Heart left ventricle (tissue), 16 donors: ENCODE data around the gene TIMELESS. TPM values are rescaled to one million over a fixed set of nuclear protein-coding genes. Genes with fewer than 3 reads are reported as not detected.

Experiments used
- ATAC-seq, 4 donors: fragments of 200-7000 bp; cut with Tn5 transposase; one replicate each; pipeline ENCODE4 v1.9.1; 2020 to 2022; ENCODE audit warnings: moderate library complexity in 4 of 4, mild to moderate bottlenecking in 3 of 4, moderate number of reproducible peaks in 1 of 4
- DNase-seq, 5 donors: peaks; one replicate each; pipeline ENCODE4 v3.0.0-alpha.2; 2020
- H3K27ac ChIP-seq, 12 donors: fragments of 200-600 bp; sonication (generic) in 4 of 12; one replicate each; pipeline versions ENCODE4 v1.5.0 to v1.8.0; 2016 to 2022; ENCODE audit warnings: mild to moderate bottlenecking in 2 of 12
- H3K27me3 ChIP-seq, 9 donors: fragments of 200-600 bp; sonication (generic) in 2 of 9; one replicate each; pipeline versions ENCODE4 v1.5.1 to v1.8.0; 2016 to 2022; ENCODE audit warnings: mild to moderate bottlenecking in 3 of 9
- H3K36me3 ChIP-seq, 9 donors: fragments of 200-600 bp; sonication (generic) in 2 of 9; one replicate each; pipeline versions ENCODE4 v1.5.0 to v1.8.0; 2018 to 2022; ENCODE audit warnings: mild to moderate bottlenecking in 2 of 9
- H3K4me1 ChIP-seq, 12 donors: fragments of 200-600 bp; sonication (generic) in 4 of 12; one replicate each; pipeline versions ENCODE4 v1.5.0 to v1.8.0; 2016 to 2022; ENCODE audit warnings: mild to moderate bottlenecking in 3 of 12
- H3K4me3 ChIP-seq, 12 donors: fragments of 200-600 bp; sonication (generic) in 4 of 12; one replicate each; pipeline versions ENCODE4 v1.5.0 to v1.8.0; 2017 to 2022; ENCODE audit warnings: mild to moderate bottlenecking in 9 of 12, moderate library complexity in 4 of 12
- H3K9me3 ChIP-seq, 12 donors: fragments of 200-600 bp; sonication (generic) in 4 of 12; one replicate each; pipeline versions ENCODE4 v1.5.0 to v1.8.0; 2016 to 2022; ENCODE audit warnings: mild to moderate bottlenecking in 1 of 12
- CTCF ChIP-seq, 12 donors: fragments of 200-600 bp; sonication (generic) in 4 of 12; IDR thresholded peaks; one replicate each; pipeline versions ENCODE4 v1.5.0 to v1.8.0; 2018 to 2022; ENCODE audit warnings: antibody characterized with exemption in 12 of 12, mild to moderate bottlenecking in 5 of 12
- POLR2A ChIP-seq, 2 donors: fragments of 450-650 bp; IDR thresholded peaks; one replicate each; pipeline ENCODE4 v1.6.1; 2017; ENCODE audit warnings: antibody characterized with exemption in 2 of 2, mild to moderate bottlenecking in 2 of 2, moderate library complexity in 2 of 2
- WGBS, 4 donors: extraction: QIAGEN DNeasy Blood & Tissue Kit in 2 of 4; methylation state at CpG; one replicate each; pipeline versions ENCODE4 v1.1.5 to v1.1.7; 2013 to 2018; 5-methylcytosine and 5-hydroxymethylcytosine counted together
- intact Hi-C, 10 donors: fragments of 100-400 bp; cut with DNase I; formaldehyde crosslinking; loops; one replicate each; pipeline versions ENCODE4 v1.11.1 to v1.14.2; 2022
- polyA plus RNA-seq, 2 donors: library from polyadenylated mRNA; stranded (reverse); fragments of 200-250 nt; gene quantifications; one replicate each; pipeline ENCODE4 v1.2.3, GENCODE V29; 2013
- total RNA-seq, 9 donors: library from RNA; depleted of rRNA in 2 of 9; stranded (reverse); fragments of >200 nt in 2 of 9; fragmentation: NEBNext Ultra II Directional in 3 of 9; extraction: Animal tissue kit (Norgen Biotek cat#: 25700) in 3 of 9; gene quantifications; one replicate each; pipeline versions ENCODE4 v1.1.0 to v1.2.4, GENCODE V29; 2016 to 2023
- donor health status: ischemic (EF 13 %, LVEDD 7.1; RV severe dilation, severe dysfunction).
- donor health status: healthy with polysubstance abuse.
- donor health status: DM: no; HTN: yes; CAD: no.
- donor health status: DM: no; HTN: no; CAD: no.
- donor health status: ischemic (EF 25% LVEDD 6.9; RV normal size, moderate dysfunction).
- donor health status: ischemic (EF 25% LVEDD 5.7; RV mildly dilated, moderate dysfunction).
- donor health status: healthy.
- donor health status: DM: yes; HTN: yes; CAD: no.
- donor health status: ischemic (EF 35%, LVEDD 5.7; RV mildly dilated, moderate dysfunction).
- donor health status: nonischemic (EF 11% LVEDD 7.7; RV severe dilation, severe dysfunction).
- donor health status: DM: yes; HTN: yes; CAD: no.
- donor health status: PGD.
- donor health status: ischemic (EF 29% LVEDD 5.4; RV normal size, mild dysfunction).
- donor health status: nonischemic (EF 23%, LVEDD 6.1; RV moderate dilation, normal function).

TIMELESS gene
- total and polyA plus RNA-seq, 11 donors = 1.1 to 7.3 (median 2.4) TPM

- TF ChIP-seq POLR2A (IDR thresholded peaks at IDR 0.05) = no peak
- TF ChIP-seq CTCF (IDR thresholded peaks at IDR 0.05) = no peak
- H3K27me3 ChIP-seq = no peaks in the 10 kb centered on the region
- 65 to 80% (median 73%) methylated on average over 4 of the region's 4 CpGs for WGBS, 4 donors
- peak in 1 of 4 donors; percentile 13 for ATAC-seq
- H3K4me1 ChIP-seq = peaks cover 0 to 19% (median 0%) of the 10 kb centered on the region in 12 donors
- H3K4me3 ChIP-seq = no peak overlapping the region
- H3K27ac ChIP-seq = no peak overlapping the region
- H3K36me3 ChIP-seq = no peaks in the 10 kb centered on the region
- no peak for DNase-seq
- intact Hi-C loops = no loop called here
- peaks cover 0 to 7% (median 0%) of the 10 kb centered on the region in 12 donors for H3K9me3 ChIP-seq
These were observed 71.8 kb downstream of the TIMELESS start for GRCh38 chr12:56377310-56377988.

GRCh38 chr12:56375598-56376434 lies 73.4 kb downstream of the TIMELESS start:
- Histone ChIP-seq H3K27ac (no peak overlapping the region), H3K4me3 (no peak overlapping the region), H3K36me3 (no peaks in the 10 kb centered on the region), H3K27me3 (no peaks in the 10 kb centered on the region), H3K9me3 (peaks cover 0 to 7% (median 0%) of the 10 kb centered on the region in 12 donors), H3K4me1 (peaks cover 0 to 19% (median 0%) of the 10 kb centered on the region in 12 donors)
- WGBS, 4 donors = 79 to 87% (median 83%) methylated on average over 11 of the region's 11 CpGs
- intact Hi-C loops = no loop called here
- ATAC-seq (no peak), DNase-seq (no peak)
- TF ChIP-seq CTCF (IDR thresholded peaks at IDR 0.05) (no peak), POLR2A (IDR thresholded peaks at IDR 0.05) (no peak)

- ATAC-seq = no peak
- DNase-seq = no peak
- H3K36me3 ChIP-seq = no peaks in the 10 kb centered on the region
- no peak for TF ChIP-seq POLR2A (IDR thresholded peaks at IDR 0.05)
- no peak for TF ChIP-seq CTCF (IDR thresholded peaks at IDR 0.05)
- intact Hi-C loops = no loop called here
- H3K27ac ChIP-seq = no peak overlapping the region
- H3K4me3 ChIP-seq = no peak overlapping the region
- WGBS, 4 donors = 69 to 79% (median 76%) methylated on average over 7 of the region's 7 CpGs
- no peaks in the 10 kb centered on the region for H3K27me3 ChIP-seq
- H3K9me3 ChIP-seq = peaks cover 0 to 7% (median 0%) of the 10 kb centered on the region in 12 donors
- H3K4me1 ChIP-seq = peaks cover 0 to 19% (median 0%) of the 10 kb centered on the region in 12 donors
These were observed 74.3 kb downstream of the TIMELESS start for GRCh38 chr12:56374726-56375597.
